ENCODE data around the gene RBMXL3. TPM values are rescaled to one million over a fixed set of nuclear protein-coding genes. Genes with fewer than 3 reads are reported as not detected.

RBMXL3 gene
- total and polyA plus RNA-seq, 2 donors (not counting 3 experiments of a cell fraction or from before 2014, with no cell fraction given): not detected

- Histone ChIP-seq H3K9me1 (replicated peaks; ENCODE audit: control insufficient read depth, extremely low read depth, insufficient read depth, low read length) (no peaks in the 10 kb centered on the region), H3K4me1 (ENCODE audit: control insufficient read depth, extremely low read depth, insufficient read depth, low read length) (peaks cover 4% of the 10 kb centered on the region), H3K4me3 (replicated peaks in 1 of 3; ENCODE audit: insufficient read depth in 1 of 3, low read depth in 1 of 3, low read length in 3 of 3) (no peak overlapping the region), H4K20me1 (replicated peaks; ENCODE audit: control insufficient read depth, extremely low read depth, insufficient read depth, low read length) (no peaks in the 10 kb centered on the region), H3K27ac (ENCODE audit: insufficient read depth, low read depth, low read length) (no peak overlapping the region), H3K9ac (replicated peaks; ENCODE audit: extremely low read depth, insufficient read depth, low read length) (no peak overlapping the region), H3K36me3 (ENCODE audit: control insufficient read depth in 2 of 2, extremely low read depth in 1 of 2, insufficient read depth in 2 of 2, low read length in 2 of 2) (no peaks in the 10 kb centered on the region), H2AFZ (ENCODE audit: low read depth, low read length) (no peak overlapping the region), H3K9me3 (replicated peaks; ENCODE audit: control insufficient read depth, insufficient read depth, low read length) (no peaks in the 10 kb centered on the region), H3K79me2 (ENCODE audit: control insufficient read depth, insufficient read depth, low read length) (no peaks in the 10 kb centered on the region), H3K4me2 (ENCODE audit: insufficient read depth, low read length) (no peak overlapping the region), H3K27me3 (ENCODE audit: control insufficient read depth in 2 of 2, insufficient read depth in 2 of 2, low read length in 2 of 2) (no peaks in the 10 kb centered on the region)
- ChIA-PET CTCF (interaction anchor here (0.8 kb wide), 1 partner anchor 22 kb away, joined by 3 read pairs; no protein-coding TSS in a partner anchor), POLR2A (no interaction called here)
- TF ChIP-seq GATA2 (IDR thresholded peaks at IDR 0.05; ENCODE audit: insufficient read depth, insufficient read length, low read depth, low read length) (no peak), MAX (IDR thresholded peaks at IDR 0.05; ENCODE audit: insufficient read depth, insufficient read length) (no peak), FOS (IDR thresholded peaks at IDR 0.05; ENCODE audit: borderline replicate concordance, insufficient read depth, low read length) (no peak), EZH2 (IDR thresholded peaks at IDR 0.05; ENCODE audit: borderline replicate concordance, low read depth, low read length, severe bottlenecking) (no peak), MYC (IDR thresholded peaks at IDR 0.05; ENCODE audit: low read depth, low read length) (no peak), POLR2A (IDR thresholded peaks at IDR 0.05; ENCODE audit: low read depth, low read length) (no peak), JUN (IDR thresholded peaks at IDR 0.05; ENCODE audit: borderline replicate concordance, insufficient read depth, insufficient read length, low read depth) (no peak), POLR2AphosphoS5 (IDR thresholded peaks at IDR 0.05; ENCODE audit: insufficient read depth, low read depth, low read length) (no peak), CTCF (IDR thresholded peaks at IDR 0.05; ENCODE audit: extremely low read depth in 1 of 2, insufficient read depth in 1 of 2, low read depth in 1 of 2, low read length in 2 of 2) (no peak)
- dilution Hi-C loops (cut with MboI; ENCODE audit: extremely low pct_ligation_motif_present, low sequenced_read_pairs): no loop called here
- DNase-seq (ENCODE audit: low read depth, low spot score) (no peak), FAIRE-seq (no peak)
- intact Hi-C loops (cut with micrococcal nuclease): no loop called here
- no TSS peak for BruUV-seq (replicated peaks)
Observed at GRCh38 chrX:115237056-115237455, 47.8 kb downstream of the RBMXL3 start.

Other genes with a start within 250 kb of the RBMXL3 start
- gene IL13RA2, start 171.8 kb upstream of the RBMXL3 start, total RNA-seq: not detected in 2 replicates
- gene IL13RA2, start 171.8 kb upstream of the RBMXL3 start, polyA plus RNA-seq: not detected in 2 replicates
- gene LRCH2, start 44.7 kb downstream of the RBMXL3 start, total RNA-seq: 4.6 and 4.7 TPM in 2 replicates
- 0.94 and 1.1 TPM in 2 replicates for gene LRCH2, start 44.7 kb downstream of the RBMXL3 start, polyA plus RNA-seq
- not detected in 2 replicates for gene LUZP4, start 100.3 kb downstream of the RBMXL3 start, total RNA-seq
- gene LUZP4, start 100.3 kb downstream of the RBMXL3 start, polyA plus RNA-seq: not detected in 2 replicates